ENCODE data around the gene DNAL4. TPM values are rescaled to one million over a fixed set of nuclear protein-coding genes. Genes with fewer than 3 reads are reported as not detected.

DNAL4 gene
- total RNA-seq, 1 donor from 2014 or later, result 32.6 TPM

- no peaks in the 10 kb centered on the region for H3K36me3 ChIP-seq (ENCODE audit: control insufficient read depth, insufficient read depth, low read length)
- DNase-seq (ENCODE audit: low read depth) (no peak), FAIRE-seq (no peak)
- TF ChIP-seq CTCF (IDR thresholded peaks at IDR 0.05; ENCODE audit: insufficient read depth, low read length, severe bottlenecking), result no peak
- H3K4me3 ChIP-seq (ENCODE audit: low read depth, low read length), result no peak overlapping the region
- H3K27me3 ChIP-seq (ENCODE audit: control insufficient read depth, insufficient read depth, low read length), result no peaks in the 10 kb centered on the region
These were observed 36.3 kb upstream of the DNAL4 start for GRCh38 chr22:38830026-38830844.

DNA sequence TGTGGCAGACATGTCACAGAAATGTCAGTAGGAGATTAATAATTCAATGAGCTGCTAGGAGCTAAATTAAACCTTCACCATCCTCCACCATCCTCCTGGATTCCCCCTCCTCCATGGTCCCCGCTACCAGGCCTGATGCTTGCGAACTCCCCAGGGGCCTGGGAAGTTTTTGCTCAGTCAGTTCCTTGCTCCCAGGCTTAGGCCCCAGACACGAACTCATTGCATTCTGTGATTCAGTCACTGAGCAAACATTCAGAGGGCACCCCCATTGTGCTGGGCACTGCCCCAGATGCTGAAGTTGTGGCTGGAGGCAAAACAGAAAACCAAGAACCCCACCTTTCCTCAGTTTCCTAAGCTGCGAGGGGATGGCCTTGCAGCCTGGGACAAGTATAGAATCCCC is 35.5 kb upstream of the DNAL4 start:
- Histone ChIP-seq H3K36me3 (ENCODE audit: control insufficient read depth, insufficient read depth, low read length) (no peaks in the 10 kb centered on the region), H3K4me3 (ENCODE audit: low read depth, low read length) (no peak overlapping the region), H3K27me3 (ENCODE audit: control insufficient read depth, insufficient read depth, low read length) (no peaks in the 10 kb centered on the region)
- no peak for TF ChIP-seq CTCF (IDR thresholded peaks at IDR 0.05; ENCODE audit: insufficient read depth, low read length, severe bottlenecking)
- FAIRE-seq (peak; percentile 72), DNase-seq (ENCODE audit: low read depth) (no peak)

- TF ChIP-seq CTCF (IDR thresholded peaks at IDR 0.05; ENCODE audit: insufficient read depth, low read length, severe bottlenecking), result no peak
- FAIRE-seq, result no peak
- DNase-seq (ENCODE audit: low read depth), result no peak
These were observed 34.8 kb upstream of the DNAL4 start for GRCh38 chr22:38828616-38829205.

GRCh38 chr22:38828191-38828590 is 34.2 kb upstream of the DNAL4 start:
- no peak for DNase-seq (ENCODE audit: low read depth)
- no peak for TF ChIP-seq CTCF (IDR thresholded peaks at IDR 0.05; ENCODE audit: insufficient read depth, low read length, severe bottlenecking)
- no peaks in the 10 kb centered on the region for H3K27me3 ChIP-seq (ENCODE audit: control insufficient read depth, insufficient read depth, low read length)
- no peak overlapping the region for H3K4me3 ChIP-seq (ENCODE audit: low read depth, low read length)
- no peaks in the 10 kb centered on the region for H3K36me3 ChIP-seq (ENCODE audit: control insufficient read depth, insufficient read depth, low read length)
- FAIRE-seq, result no peak

More at GRCh38 chr22:38828616-38829205, 34.8 kb upstream of the DNAL4 start:
- no peaks in the 10 kb centered on the region for H3K27me3 ChIP-seq (ENCODE audit: control insufficient read depth, insufficient read depth, low read length)
- H3K36me3 ChIP-seq (ENCODE audit: control insufficient read depth, insufficient read depth, low read length), result no peaks in the 10 kb centered on the region
- H3K4me3 ChIP-seq (ENCODE audit: low read depth, low read length), result no peak overlapping the region

DNA sequence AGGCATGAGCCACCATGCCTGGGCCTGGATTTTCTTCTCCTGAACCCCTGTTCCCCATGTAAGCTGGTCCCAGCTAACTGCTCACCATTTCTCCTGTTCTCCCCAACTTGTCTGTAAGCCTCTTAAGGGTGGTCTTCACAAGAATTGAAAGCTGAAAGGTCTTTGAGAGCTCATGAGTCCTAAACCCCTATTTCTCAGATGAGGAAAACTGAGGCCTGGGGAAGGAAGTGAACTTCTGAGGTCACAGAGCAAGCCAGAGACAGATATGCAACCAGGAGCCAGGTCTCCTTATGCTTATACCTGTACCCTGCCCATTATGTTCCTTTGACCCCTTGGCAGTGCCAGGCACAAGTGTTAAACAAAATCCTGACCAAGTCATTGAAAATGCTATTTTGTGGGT is 33.6 kb upstream of the DNAL4 start:
- TF ChIP-seq CTCF (IDR thresholded peaks at IDR 0.05; ENCODE audit: insufficient read depth, low read length, severe bottlenecking), result no peak
- no peaks in the 10 kb centered on the region for H3K36me3 ChIP-seq (ENCODE audit: control insufficient read depth, insufficient read depth, low read length)
- H3K27me3 ChIP-seq (ENCODE audit: control insufficient read depth, insufficient read depth, low read length), result no peaks in the 10 kb centered on the region
- no peak overlapping the region for H3K4me3 ChIP-seq (ENCODE audit: low read depth, low read length)
- DNase-seq (ENCODE audit: low read depth), result no peak
- peak; percentile 7 for FAIRE-seq

Measured in bronchial epithelial cell (primary cell).